Measurements from ENCODE around the gene AOC3.

DNA sequence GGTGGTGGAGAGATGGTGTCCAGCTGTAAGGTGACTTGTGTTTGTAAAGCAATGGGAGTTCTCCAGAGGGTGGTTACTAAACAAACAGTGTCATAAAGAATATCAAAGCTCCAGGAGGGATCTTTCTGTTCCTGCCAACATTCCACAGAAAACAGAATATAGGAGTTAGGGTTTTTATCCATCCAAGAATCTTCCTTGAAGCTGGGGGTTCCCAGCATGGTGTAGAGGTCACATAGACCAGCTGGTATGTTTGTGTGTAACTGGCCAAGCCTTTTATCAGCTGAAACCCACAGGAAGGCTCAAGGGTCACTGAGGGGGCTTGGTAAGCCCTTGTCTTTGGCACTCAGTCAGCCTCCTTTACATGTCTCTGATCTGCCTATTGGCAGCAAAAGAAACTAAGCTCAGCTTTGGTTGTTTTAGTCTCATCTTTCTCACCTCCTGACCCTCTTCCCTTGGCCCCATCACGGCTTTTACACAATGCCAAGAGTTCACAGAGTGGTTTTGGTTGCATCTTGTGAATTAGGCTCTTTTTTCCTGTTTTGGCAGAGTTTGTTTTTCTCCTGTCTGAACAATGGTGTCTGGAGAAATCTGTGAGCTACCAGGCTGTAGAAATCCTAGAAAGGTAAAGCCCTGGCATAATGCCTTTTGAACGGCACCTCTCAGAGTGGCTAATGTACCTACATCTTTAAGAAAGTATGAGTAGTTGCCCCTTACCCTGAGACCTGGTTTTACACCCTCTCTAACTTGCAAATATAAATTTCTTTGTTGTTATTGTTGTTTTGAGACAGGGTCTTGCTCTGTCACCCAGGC is 47.7 kb upstream of the AOC3 start:
- no peak for TF ChIP-seq EZH2 (IDR thresholded peaks at IDR 0.05; ENCODE audit: low read length, unreplicated experiment)
- TF ChIP-seq, protein P1, sequence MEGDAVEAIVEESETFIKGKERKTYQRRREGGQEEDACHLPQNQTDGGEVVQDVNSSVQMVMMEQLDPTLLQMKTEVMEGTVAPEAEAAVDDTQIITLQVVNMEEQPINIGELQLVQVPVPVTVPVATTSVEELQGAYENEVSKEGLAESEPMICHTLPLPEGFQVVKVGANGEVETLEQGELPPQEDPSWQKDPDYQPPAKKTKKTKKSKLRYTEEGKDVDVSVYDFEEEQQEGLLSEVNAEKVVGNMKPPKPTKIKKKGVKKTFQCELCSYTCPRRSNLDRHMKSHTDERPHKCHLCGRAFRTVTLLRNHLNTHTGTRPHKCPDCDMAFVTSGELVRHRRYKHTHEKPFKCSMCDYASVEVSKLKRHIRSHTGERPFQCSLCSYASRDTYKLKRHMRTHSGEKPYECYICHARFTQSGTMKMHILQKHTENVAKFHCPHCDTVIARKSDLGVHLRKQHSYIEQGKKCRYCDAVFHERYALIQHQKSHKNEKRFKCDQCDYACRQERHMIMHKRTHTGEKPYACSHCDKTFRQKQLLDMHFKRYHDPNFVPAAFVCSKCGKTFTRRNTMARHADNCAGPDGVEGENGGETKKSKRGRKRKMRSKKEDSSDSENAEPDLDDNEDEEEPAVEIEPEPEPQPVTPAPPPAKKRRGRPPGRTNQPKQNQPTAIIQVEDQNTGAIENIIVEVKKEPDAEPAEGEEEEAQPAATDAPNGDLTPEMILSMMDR (conservative IDR thresholded peaks at IDR 0.05; ENCODE audit: low read depth, low read length), result no peak
- TF ChIP-seq EZH2phosphoT487 (IDR thresholded peaks at IDR 0.05; ENCODE audit: borderline replicate concordance, low read length), result no peak
